GM13976 (cell line): ENCODE results near the gene MAGED4.

Source experiments
- DNase-seq: peaks from one replicate; pipeline ENCODE4 v3.0.0; 2012; ENCODE audit warnings: low spot score
- in situ Hi-C: fragments of 300-500 bp; cut with MboI; formaldehyde crosslinking; loops from one replicate; pipeline ENCODE4 v1.12.0; 2022; ENCODE audit warnings: low sequenced_read_pairs, mixed read lengths, inconsistent platforms; ENCODE audit not compliant: unreplicated experiment
- TF ChIP-seq, protein P1 (sequence below): IDR thresholded peaks from 2 replicates; pipeline ENCODE4 v1.5.1; 2012; ENCODE audit warnings: borderline replicate concordance, mild to moderate bottlenecking; ENCODE audit not compliant: insufficient read depth; ENCODE audit errors: extremely low read depth, missing control alignments, control extremely low read depth

Gene MAGED4

GRCh38 chrX:52213276-52213675 is 28.6 kb downstream of the MAGED4 start:
- TF ChIP-seq, protein P1, sequence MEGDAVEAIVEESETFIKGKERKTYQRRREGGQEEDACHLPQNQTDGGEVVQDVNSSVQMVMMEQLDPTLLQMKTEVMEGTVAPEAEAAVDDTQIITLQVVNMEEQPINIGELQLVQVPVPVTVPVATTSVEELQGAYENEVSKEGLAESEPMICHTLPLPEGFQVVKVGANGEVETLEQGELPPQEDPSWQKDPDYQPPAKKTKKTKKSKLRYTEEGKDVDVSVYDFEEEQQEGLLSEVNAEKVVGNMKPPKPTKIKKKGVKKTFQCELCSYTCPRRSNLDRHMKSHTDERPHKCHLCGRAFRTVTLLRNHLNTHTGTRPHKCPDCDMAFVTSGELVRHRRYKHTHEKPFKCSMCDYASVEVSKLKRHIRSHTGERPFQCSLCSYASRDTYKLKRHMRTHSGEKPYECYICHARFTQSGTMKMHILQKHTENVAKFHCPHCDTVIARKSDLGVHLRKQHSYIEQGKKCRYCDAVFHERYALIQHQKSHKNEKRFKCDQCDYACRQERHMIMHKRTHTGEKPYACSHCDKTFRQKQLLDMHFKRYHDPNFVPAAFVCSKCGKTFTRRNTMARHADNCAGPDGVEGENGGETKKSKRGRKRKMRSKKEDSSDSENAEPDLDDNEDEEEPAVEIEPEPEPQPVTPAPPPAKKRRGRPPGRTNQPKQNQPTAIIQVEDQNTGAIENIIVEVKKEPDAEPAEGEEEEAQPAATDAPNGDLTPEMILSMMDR, result no peak
- no peak for DNase-seq
- in situ Hi-C loops, result no loop called here

DNA sequence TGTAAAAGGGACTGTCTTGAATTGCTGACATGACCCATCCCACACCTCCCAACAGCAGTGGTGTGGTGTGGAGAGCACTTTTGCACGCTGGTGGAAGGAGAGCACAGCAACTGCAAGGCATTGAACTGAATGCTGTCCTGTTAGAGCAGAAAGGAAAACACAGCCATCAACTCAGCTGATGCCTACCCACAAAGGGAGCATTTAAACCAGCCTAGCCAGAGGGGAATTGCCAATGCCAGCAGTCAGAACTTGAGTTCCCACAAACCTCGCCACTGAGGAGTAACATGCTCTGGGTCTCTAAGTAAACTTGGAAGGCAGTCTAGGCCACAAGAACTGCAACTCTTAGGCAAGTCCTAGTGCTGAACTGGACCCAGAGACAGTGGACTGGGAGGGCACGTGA is 31.9 kb downstream of the MAGED4 start:
- no peak for DNase-seq
- TF ChIP-seq, protein P1, result no peak
- in situ Hi-C loops, result no loop called here

GRCh38 chrX:52217494-52218160 is 32.9 kb downstream of the MAGED4 start:
- in situ Hi-C loops, result no loop called here

DNA sequence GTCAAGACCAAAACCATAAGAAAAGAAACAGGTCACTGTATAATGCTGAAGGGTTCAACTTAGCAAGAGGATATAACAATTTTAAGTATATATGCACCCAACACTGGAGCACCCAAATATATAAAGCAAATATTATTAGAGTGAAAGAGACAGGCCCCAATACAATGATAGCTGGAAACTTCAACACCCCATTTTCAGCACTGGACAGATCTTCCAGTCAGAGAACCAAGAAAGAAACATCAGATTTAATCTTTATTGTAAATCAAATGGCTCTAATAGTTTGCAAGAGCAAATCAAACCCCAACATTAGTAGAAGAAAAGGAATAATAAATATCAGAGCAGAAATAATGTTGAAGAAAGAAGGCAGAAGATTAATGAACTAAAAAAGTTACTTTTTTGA is 36.2 kb downstream of the MAGED4 start:
- in situ Hi-C loops, result no loop called here
- no peak for DNase-seq
- TF ChIP-seq, protein P1, result no peak

More at GRCh38 chrX:52217494-52218160, 32.9 kb downstream of the MAGED4 start:
- no peak for DNase-seq
- TF ChIP-seq, protein P1, result no peak
